ENCODE data around the gene KCNB1. TPM values are rescaled to one million over a fixed set of nuclear protein-coding genes. Genes with fewer than 3 reads are reported as not detected.
A peak's percentile ranks its signal among the peaks of the same experiment; 100 is the strongest.

The KCNB1 gene
- total RNA-seq, 1 experiment from 2014 or later: 0.09 TPM

- Mint-ChIP-seq H3K36me3 (ENCODE audit: insufficient read depth, unreplicated experiment) (no peaks in the 10 kb centered on the region), H3K27ac (ENCODE audit: unreplicated experiment) (no peak overlapping the region), H3K27me3 (ENCODE audit: insufficient read depth, unreplicated experiment) (peaks cover 24% of the 10 kb centered on the region), H3K4me1 (ENCODE audit: low read depth, unreplicated experiment) (no peaks in the 10 kb centered on the region), H3K9me3 (ENCODE audit: unreplicated experiment) (no peaks in the 10 kb centered on the region), H3K4me3 (ENCODE audit: unreplicated experiment) (no peak overlapping the region)
- H3K9me3 ChIP-seq: peaks cover 10% of the 10 kb centered on the region
- intact Hi-C loops (cut with micrococcal nuclease; ENCODE audit: unreplicated experiment): no loop called here
- H3K4me3 ChIP-seq (ENCODE audit: low read depth, low read length): no peak overlapping the region
- no peak for DNase-seq
- CTCF ChIA-PET: interaction anchor here (0.7 kb wide), 1 partner anchor 30 kb away, joined by 4 read pairs; no protein-coding TSS in a partner anchor
- BruUV-seq (replicated peaks): no TSS peak
- H3K4me1 ChIP-seq: no peaks in the 10 kb centered on the region
- POLR2A ChIA-PET: no interaction called here
- TF ChIP-seq CTCF (IDR thresholded peaks at IDR 0.05; ENCODE audit: insufficient read depth in 1 of 2, low read depth in 1 of 2, low read length in 1 of 2, severe bottlenecking in 1 of 2, unreplicated experiment in 1 of 2): peak in 1 of 2 experiments; percentile 35
- peaks cover 2% of the 10 kb centered on the region for H3K27me3 ChIP-seq (replicated peaks; ENCODE audit: control insufficient read depth, insufficient read depth, low read length)
- H3K36me3 ChIP-seq (ENCODE audit: control insufficient read depth, insufficient read depth, low read length): no peaks in the 10 kb centered on the region
Measured at GRCh38 chr20:49519777-49520359, 37.4 kb upstream of the KCNB1 start.

GRCh38 chr20:49519212-49519712 lies 36.8 kb upstream of the KCNB1 start:
- Mint-ChIP-seq H3K36me3 (ENCODE audit: insufficient read depth, unreplicated experiment) (no peaks in the 10 kb centered on the region), H3K27me3 (ENCODE audit: insufficient read depth, unreplicated experiment) (peaks cover 24% of the 10 kb centered on the region), H3K27ac (ENCODE audit: unreplicated experiment) (no peak overlapping the region), H3K4me1 (ENCODE audit: low read depth, unreplicated experiment) (no peaks in the 10 kb centered on the region), H3K4me3 (ENCODE audit: unreplicated experiment) (no peak overlapping the region), H3K9me3 (ENCODE audit: unreplicated experiment) (no peaks in the 10 kb centered on the region)
- peak in 1 of 2 experiments; percentile 33 for DNase-seq
- CTCF ChIA-PET: interaction anchor here (0.6 kb wide), 1 partner anchor 91 kb away, joined by 3 read pairs; no protein-coding TSS in a partner anchor
- no peak for TF ChIP-seq CTCF (IDR thresholded peaks at IDR 0.05; ENCODE audit: insufficient read depth in 1 of 2, low read depth in 1 of 2, low read length in 1 of 2, severe bottlenecking in 1 of 2, unreplicated experiment in 1 of 2)
- intact Hi-C loops (cut with micrococcal nuclease; ENCODE audit: unreplicated experiment): no loop called here
- BruUV-seq (replicated peaks): no TSS peak
- Histone ChIP-seq H3K4me1 (no peaks in the 10 kb centered on the region), H3K27me3 (replicated peaks; ENCODE audit: control insufficient read depth, insufficient read depth, low read length) (peaks cover 2% of the 10 kb centered on the region), H3K9me3 (peaks cover 4% of the 10 kb centered on the region; the same call in 1 of the 2 replicates), H3K4me3 (ENCODE audit: low read depth, low read length) (no peak overlapping the region), H3K36me3 (ENCODE audit: control insufficient read depth, insufficient read depth, low read length) (no peaks in the 10 kb centered on the region)
- POLR2A ChIA-PET: no interaction called here

GRCh38 chr20:49518576-49518975 lies 36.1 kb upstream of the KCNB1 start:
- DNase-seq: no peak
- Mint-ChIP-seq H3K9me3 (ENCODE audit: unreplicated experiment) (no peaks in the 10 kb centered on the region), H3K36me3 (ENCODE audit: insufficient read depth, unreplicated experiment) (no peaks in the 10 kb centered on the region), H3K4me1 (ENCODE audit: low read depth, unreplicated experiment) (no peaks in the 10 kb centered on the region), H3K4me3 (ENCODE audit: unreplicated experiment) (no peak overlapping the region), H3K27ac (ENCODE audit: unreplicated experiment) (no peak overlapping the region), H3K27me3 (ENCODE audit: insufficient read depth, unreplicated experiment) (peaks cover 24% of the 10 kb centered on the region)
- CTCF ChIA-PET: no interaction called here
- 0 out of 2 replicates have a peak, but pooled peaks cover 1% of the 10 kb centered on the region for H3K9me3 ChIP-seq
- BruUV-seq (replicated peaks): no TSS peak
- no peaks in the 10 kb centered on the region for H3K36me3 ChIP-seq (ENCODE audit: control insufficient read depth, insufficient read depth, low read length)
- H3K4me1 ChIP-seq: no peaks in the 10 kb centered on the region
- H3K4me3 ChIP-seq (ENCODE audit: low read depth, low read length): no peak overlapping the region
- POLR2A ChIA-PET: no interaction called here
- intact Hi-C loops (cut with micrococcal nuclease; ENCODE audit: unreplicated experiment): no loop called here
- TF ChIP-seq CTCF (IDR thresholded peaks at IDR 0.05; ENCODE audit: insufficient read depth in 1 of 2, low read depth in 1 of 2, low read length in 1 of 2, severe bottlenecking in 1 of 2, unreplicated experiment in 1 of 2): no peak
- peaks cover 2% of the 10 kb centered on the region for H3K27me3 ChIP-seq (replicated peaks; ENCODE audit: control insufficient read depth, insufficient read depth, low read length)

All from Caco-2 (cell line).